ENCODE results near the gene OLIG2.

GRCh38 chr21:33061233-33061632 is 35.5 kb downstream of the OLIG2 start:
- TF ChIP-seq ZFP3 (CRISPR knock-in tag; IDR thresholded peaks at IDR 0.05) (no peak), POU6F1 (CRISPR knock-in tag; IDR thresholded peaks at IDR 0.05; ENCODE audit: borderline replicate concordance, low read depth) (no peak), SNAI2 (CRISPR knock-in tag; IDR thresholded peaks at IDR 0.05) (no peak), ARNTL (CRISPR knock-in tag; IDR thresholded peaks at IDR 0.05; ENCODE audit: borderline replicate concordance, low read depth) (no peak), TOX (CRISPR knock-in tag; IDR thresholded peaks at IDR 0.05; ENCODE audit: borderline replicate concordance) (no peak), GLIS3 (CRISPR knock-in tag; IDR thresholded peaks at IDR 0.05) (no peak), RARB (CRISPR knock-in tag; IDR thresholded peaks at IDR 0.05) (no peak)
